ENCODE data around the gene SND1.

The SND1 gene

GRCh38 chr7:128027485-128027980 lies 375.5 kb downstream of the SND1 start:
- DNase-seq: no peak

DNA sequence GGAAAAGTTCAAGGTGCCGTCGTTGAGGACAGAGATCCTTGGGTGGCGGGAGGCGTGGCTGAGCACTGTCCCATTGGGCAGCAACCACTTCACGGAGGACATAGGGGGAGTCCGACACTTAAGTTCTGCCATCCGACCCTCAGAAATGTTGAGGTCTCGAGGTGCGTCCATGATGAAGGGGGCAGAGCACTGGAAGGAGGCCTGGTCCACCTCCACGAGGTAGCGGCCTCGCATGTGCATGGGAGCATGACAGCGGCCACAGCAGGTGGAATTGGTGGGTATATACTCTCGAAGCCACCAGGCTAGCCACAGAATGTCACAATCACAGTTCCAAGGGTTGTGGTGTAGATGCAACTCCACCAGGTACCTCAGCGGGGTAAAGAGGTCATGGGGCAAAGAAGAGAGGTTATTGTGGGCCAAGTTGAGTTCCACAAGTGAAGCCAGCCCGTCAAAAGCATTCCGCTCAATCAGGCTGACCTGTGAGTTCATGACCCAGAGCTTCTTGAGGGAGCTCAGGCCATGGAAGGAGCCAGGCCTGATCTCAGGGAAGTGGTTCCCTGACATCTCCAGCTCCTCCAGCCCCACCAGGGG lies 377.5 kb downstream of the SND1 start:
- no peak for DNase-seq

DNA sequence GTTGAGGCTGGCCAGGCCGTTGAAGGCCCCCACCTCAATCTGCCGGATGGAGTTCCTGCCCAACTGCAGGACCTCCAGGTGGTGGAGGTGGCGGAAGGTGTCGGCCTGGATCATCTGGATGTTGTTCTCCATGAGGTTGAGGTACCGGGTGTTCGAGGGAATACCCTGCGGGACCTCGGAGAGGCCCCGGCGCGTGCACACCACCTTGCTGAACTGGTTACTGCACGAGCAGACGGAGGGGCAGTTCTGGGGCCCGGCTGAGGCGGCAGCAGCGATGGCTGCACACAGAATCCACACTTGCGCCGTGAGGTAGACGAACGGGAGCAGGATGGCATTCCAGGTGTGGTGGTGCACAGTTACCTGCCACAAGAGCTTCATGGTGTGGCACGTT lies 378.3 kb downstream of the SND1 start:
- DNase-seq: no peak

DNA sequence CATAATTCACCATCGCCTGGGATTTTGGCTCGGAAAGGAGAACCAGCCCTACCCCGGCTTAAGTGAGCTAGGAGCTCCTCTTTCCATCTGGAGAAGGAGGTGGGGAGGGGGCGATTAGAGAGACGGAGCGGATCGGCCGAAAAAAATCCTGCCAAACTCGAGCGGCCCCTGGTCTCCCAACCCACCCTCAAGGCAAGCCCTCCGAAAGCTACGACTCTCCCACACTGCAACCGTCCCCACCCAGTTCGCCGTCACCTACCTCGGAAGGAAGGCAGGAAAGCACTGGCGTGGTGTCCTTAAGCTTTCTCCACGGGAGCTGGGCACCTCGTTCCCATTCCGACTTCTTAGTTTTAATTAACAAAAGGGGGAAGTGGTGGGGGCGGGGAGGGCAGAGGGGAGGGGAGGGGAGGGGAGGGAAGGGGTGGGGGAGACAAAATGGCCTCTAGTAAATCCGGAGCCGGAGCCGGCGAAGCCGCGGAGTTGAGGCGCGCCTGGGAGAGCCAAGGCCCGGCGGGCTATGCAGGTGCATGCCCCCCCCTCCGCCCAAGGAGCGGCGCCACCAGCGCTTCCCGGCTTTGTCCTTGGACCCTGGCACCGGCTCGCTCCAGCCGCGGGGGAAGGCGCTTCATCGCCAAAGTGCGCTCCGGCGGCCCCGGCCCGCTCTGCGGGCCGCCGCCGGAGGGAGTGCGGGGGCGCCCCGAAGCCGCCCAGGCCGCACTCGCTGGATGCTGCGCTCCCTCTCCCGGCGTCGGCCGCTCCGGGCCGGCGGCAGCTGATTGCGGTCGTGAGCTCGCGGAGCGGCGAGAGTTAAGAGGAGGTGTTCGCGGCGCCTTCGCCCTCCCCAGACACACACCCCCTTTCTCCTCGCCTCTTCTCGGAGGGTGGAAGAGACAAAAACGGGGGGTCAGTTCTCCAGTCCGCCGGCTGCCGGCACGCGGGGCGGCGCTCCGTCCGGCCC lies 378.9 kb downstream of the SND1 start, which contains the start of gene LRRC4:
LRRC4 (minus strand) TSS at position 784 of the 958 bp plus-strand sequence. CDS start 797 bp downstream, outside the sequence.
- peak; percentile 20 to 30 for DNase-seq

DNA sequence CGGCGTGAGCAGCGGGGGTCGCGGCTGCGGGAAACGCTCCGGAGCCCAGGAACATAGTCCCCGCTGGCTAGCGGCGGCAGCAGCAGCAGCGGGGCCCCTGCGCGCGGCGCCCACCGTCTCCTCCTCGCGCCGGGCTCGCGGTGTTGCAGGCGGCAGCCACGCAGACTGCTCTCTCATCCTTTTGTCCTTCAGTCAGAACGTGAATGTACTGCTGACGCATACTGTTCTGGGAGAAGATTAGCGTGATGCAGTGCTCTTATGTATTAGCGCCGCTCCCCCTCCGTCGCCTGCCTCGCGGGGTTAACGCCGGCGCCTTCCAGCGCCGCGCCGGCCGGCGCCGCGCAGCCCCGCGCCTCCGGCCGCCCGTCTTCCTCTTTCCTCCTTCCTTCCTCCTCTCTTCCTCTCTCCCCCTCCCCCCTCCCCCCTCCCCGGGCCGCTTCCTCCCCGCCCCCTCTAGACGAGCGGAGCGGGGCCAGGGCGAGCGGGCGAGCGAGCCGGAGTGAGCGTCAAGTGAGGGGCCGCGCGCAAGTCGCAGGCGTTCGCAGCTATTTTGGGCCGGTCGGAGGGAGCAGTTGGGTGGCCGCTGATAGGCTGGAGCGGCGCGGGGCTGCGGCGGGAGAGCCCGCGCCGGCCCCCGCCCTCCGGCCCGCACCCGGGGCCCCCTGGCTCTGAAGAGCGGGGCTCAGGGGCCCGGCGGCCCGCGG lies 380.1 kb downstream of the SND1 start:
- DNase-seq: peak; percentile 54 to 55

DNA sequence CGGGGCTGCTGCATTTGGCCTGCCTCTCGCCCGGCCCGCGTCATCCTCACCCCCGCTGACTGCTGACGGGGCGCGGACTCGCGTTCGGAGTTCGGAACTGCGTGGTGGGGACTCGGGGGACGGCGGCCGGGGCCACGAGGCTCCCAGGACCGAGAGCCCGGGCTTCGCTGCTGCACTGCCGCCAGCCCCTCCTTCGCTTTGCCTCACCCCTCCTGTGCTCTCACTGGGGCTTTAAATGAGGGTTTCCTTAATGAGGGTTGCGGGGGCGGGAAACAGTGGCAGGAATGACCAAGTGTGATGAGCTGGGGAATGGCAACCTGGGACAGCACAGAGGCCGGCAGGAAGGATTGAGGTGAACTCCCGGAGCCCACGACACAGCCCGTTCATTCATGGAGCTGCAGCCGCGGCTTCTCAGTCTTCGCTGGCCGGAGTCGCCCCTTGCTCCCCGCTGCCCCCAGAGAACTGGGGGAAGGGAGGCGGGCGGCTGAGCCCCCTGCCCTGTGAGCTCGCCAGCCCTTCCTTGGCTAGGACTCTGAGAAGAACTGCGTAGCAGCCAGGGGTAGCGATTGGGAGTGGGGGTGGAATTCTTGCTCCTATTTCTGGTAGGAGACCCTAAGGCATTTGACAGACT lies 380.7 kb downstream of the SND1 start:
- DNase-seq: peak in 1 of 2 donors; percentile 16

- no peak for DNase-seq
Measured at GRCh38 chr7:128033246-128033645, 381.3 kb downstream of the SND1 start.

DNA sequence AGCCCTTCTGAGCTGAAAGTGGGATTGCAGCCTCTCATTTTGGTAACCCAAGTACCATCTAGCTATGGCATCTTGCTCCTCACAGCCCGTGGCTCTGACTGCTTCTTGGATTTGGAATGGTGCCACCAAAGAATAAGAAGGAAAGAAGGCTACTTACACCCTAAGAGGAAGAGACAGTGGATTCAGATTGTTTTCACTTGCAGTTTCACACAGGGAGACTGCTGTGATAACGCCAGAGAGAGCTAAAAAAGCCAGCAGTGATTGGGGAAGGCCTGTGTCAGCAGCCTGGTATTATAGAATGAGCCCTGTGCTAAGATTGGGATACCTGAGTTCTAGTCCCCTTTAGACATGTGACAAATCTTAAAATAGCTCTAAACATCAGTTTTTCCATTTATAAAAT lies 382.8 kb downstream of the SND1 start:
- no peak for DNase-seq

GRCh38 chr7:128035712-128036111 lies 383.7 kb downstream of the SND1 start:
- DNase-seq: no peak

GRCh38 chr7:128036226-128036940 lies 384.4 kb downstream of the SND1 start:
- no peak for DNase-seq

- DNase-seq: no peak
Measured at GRCh38 chr7:128037081-128037480, 385.1 kb downstream of the SND1 start.

DNA sequence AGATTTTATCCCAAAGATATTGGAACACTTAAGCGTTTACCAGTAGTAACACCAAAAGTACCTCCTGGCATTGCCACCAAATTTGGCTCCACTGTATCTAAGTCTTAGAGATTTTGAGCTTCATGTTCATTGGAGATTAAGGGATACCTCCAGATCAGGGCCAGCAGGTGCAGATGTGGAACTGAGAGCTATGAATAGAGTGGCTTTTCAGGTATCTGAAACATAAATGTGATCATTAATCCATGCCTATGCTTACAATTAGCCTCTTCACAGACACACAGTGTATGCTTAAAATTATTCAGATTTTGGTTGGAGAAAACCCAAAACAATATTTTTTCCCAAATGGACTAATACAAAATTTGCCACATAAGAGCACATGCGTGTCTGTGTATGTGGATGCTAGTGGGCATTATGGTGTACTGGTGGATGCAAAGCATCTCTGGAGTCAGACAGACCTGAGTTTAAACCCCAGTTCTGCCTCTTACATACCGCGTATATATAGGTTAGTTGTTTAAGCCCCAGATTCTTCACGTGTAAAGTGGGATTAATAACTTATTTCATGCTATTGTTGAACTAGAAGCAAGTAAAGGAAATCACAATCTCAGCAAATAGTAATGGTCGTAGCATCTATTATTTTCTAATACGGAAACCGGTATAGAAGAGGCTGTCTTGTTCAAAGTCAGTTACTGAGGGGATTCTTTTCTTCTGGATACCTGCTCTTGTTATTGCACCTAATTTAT lies 386.1 kb downstream of the SND1 start:
- DNase-seq: no peak

DNA sequence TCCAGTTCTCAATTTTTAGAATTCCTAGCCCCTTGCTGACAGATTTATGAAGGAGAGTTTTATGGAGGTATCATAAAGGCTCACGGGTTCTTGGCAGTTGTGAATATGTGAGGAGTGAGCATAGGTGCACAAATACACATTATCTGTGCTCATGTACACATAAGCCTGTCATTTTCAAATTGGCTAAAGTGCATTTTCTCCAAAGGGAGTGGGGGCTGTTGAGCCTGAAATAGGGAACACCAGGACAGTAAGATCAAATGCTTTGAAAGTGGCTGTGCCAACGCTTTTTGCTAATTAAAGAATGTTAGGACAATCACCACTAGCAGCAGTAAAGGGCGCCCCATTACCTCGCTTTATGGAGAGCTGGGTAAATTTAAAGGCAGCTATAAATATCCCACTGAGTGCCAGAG lies 387.6 kb downstream of the SND1 start:
- no peak for DNase-seq

GRCh38 chr7:128040205-128040604 lies 388.2 kb downstream of the SND1 start:
- DNase-seq: no peak

- peak in 1 of 2 donors; percentile 18 for DNase-seq
Measured at GRCh38 chr7:128041203-128041602, 389.2 kb downstream of the SND1 start.

- no peak for DNase-seq
Measured at GRCh38 chr7:128042012-128042411, 390.0 kb downstream of the SND1 start.

DNA sequence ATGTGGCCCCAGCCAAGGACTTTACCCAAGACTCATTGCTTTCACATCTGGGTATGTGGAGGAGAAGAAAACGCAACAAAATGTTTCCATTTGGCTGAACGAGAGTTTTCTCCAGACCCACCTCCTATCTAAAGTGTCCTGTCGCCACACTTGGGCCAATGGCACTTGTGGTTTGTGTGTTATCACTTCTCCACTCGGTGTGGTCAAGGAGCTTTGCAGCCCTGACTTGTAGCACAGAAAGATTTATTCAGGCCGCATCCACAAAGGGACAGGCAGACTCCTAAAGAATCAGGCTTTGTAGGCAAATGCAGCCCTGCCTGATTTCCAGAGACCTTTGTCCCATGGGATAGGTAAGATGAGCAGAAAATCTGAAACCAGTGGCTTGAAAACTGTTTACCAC lies 392.1 kb downstream of the SND1 start:
- DNase-seq: no peak

GRCh38 chr7:128045158-128045557 lies 393.2 kb downstream of the SND1 start:
- DNase-seq: no peak

GRCh38 chr7:128045766-128046165 lies 393.8 kb downstream of the SND1 start:
- DNase-seq: peak; percentile 32 to 45

DNA sequence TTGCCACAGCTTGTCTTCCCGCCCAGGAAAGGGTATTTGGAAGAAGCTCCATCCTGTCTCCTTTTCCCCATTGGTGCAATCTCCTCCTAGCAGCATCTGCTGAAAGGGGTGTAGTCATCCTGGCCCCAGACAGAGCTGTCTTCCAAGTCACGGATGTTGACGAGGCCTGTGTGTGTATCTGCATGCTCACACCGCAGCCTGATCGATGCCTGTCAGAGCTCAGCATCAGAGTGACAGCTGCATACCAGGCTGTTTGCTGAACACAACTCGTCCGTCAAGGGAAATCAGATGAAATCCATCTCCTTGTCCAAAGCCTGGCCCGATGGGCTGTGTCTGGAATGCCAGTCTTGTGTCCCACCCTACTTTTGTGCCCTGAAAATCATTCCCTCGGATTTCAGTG lies 400.4 kb downstream of the SND1 start:
- no peak for DNase-seq

DNA sequence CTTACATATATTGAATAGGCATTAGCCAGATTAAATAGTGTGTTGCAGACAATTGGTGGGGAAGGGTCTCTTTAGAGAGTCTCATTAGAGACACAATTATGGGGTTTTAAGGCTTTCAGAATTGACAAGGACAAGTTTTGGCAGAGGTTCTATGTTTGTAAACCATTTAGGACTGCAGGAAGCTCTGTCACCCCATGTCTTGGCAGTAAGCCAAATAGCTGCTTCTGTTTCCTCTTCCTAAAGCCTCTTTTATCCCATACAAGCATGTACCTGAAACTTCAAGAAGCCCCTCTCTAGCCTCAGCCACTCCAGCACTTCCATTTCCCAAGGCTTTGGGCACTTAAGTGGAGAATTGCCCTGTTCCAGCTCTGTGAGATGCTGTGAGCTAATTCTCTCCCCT lies 401.0 kb downstream of the SND1 start:
- DNase-seq: peak; percentile 17 to 39
